GM18520 (cell line): ENCODE data around the gene SOX30.

Source experiments
- ATAC-seq: cut with Tn5 transposase; IDR thresholded peaks from one replicate; pipeline ENCODE4 v1.9.1; 2021; ENCODE audit not compliant: unreplicated experiment

The SOX30 gene

GRCh38 chr5:157610990-157611389, 41.2 kb downstream of the SOX30 start:
- ATAC-seq: no peak

- no peak for ATAC-seq
These were observed 43.2 kb downstream of the SOX30 start for GRCh38 chr5:157608972-157609565.

GRCh38 chr5:157607371-157608161, 44.7 kb downstream of the SOX30 start:
- no peak for ATAC-seq

DNA sequence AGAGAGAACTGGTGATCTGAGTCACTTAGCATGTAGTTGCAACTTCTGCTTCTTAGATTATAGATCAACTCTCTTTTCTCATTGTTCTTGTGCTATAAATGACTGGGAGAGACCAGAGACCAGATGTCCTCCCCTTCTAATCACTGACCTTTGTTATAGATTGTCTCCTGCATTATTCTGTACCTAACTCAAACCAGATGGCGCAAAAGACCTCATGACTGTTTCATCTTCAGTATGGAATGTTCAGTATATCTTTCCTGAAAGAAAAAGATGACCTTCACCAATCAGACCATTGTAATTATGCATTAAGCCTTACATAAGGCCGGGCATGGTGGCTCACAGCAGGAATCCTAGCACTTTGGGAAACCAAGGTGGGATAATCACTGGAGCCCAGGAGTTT, 46.2 kb downstream of the SOX30 start:
- ATAC-seq: no peak

GRCh38 chr5:157603333-157604190, 48.7 kb downstream of the SOX30 start:
- peak; percentile 27 for ATAC-seq

DNA sequence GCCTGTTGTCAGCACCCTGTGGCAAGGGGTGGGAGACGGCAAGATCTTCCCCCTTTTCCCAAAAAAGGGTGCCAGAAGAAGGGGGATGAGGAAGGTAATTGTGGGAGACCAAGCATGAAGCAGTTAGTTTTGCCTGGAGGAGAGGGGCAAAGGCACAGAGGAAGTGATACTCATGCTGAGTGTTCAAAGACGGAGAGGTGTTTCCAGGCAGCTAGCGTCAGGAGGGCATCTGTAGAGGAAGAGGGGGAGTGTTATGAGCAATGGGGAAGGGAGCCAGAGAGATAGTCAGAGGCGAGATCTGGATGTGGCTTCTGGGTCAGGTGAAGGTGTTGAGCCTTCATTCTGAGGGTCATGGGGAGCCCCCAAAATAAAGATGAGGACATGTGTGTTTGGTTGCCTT, 49.7 kb downstream of the SOX30 start:
- no peak for ATAC-seq

DNA sequence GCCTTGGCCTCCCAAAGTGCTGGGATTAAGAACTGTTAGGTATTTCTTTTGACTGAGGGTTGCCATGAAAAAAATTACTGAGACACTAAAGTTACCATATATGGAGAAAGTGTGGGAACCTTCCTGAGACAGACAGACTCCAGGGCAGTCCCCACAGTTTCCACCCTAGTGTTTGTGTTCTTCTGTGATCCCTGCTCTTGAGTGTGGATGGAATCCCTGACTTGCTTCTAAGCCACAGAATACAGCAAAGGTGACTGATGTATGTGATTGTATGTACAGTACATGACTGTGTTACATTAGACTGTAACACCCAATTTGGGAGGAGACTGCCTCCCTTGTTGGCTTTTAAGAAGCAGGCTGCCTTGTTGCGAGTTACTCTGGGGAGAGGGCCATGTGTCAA, 52.0 kb downstream of the SOX30 start:
- no peak for ATAC-seq

DNA sequence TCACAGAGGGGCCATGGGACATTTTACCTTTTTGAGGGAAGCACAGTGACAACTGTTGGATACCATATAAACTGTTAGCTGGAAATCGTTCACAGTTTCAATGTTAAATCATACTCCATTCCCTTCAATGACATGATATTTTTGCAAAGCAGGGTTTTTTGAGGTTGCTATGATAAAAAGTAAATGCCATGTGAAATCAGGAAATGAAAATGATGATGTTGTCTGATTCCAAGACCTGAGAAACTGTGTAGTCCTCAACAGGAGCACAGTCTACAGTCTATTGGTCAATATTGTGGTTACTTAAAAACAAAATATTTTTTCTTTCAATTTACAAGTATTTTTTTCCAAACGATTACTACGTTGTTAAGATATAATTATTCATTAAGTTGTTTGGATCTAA, 52.7 kb downstream of the SOX30 start:
- no peak for ATAC-seq

DNA sequence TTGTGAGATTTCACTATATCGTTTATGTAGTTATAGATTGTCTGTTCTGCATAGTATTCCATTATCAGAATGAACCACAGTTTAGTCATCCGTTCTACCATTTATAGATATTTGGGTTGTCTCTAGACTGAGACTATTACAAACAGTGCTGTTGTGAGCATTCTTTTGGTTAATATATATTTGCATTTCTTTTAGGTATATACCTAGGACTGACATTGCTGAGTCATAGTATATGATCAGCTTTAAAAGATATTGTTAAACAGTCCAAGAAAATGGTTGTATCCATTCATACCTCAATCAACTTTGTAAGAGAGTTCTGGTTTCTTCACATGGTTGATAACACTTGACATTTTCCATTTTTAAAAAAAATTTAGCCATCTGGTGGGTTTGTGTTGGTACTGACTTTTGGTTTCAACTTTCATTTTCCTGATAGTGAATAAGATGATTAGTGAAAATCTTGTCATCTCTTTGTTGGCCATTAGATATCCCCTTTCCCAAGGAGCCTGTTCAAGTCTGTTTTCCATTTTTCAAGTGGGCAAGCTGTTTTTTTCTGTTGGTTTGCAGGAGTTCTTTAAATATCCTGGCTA, 53.8 kb downstream of the SOX30 start:
- ATAC-seq: peak; percentile 39

GRCh38 chr5:157597277-157597676, 55.0 kb downstream of the SOX30 start:
- no peak for ATAC-seq

- peak; percentile 60 for ATAC-seq
These were observed 55.8 kb downstream of the SOX30 start for GRCh38 chr5:157596487-157596886.

GRCh38 chr5:157594675-157595459, 57.4 kb downstream of the SOX30 start:
- no peak for ATAC-seq

DNA sequence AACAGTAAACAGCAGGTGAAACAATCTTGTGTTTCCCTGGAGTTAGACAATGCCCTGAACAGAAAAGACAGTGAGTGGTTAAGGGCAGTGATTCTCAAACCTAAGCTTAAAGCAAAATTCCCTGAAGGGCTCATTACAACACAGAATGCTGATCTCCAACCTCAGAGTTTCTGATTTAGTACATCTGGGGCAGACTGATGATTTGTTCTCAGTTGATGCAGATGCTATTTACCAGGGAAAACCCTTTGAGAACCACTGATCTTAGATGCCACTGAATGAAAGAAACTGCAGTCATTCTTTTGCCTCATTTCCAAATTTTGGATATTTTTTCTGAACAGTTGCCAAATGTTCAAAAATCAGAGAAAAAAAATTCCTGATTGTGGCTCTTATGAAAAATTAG, 58.0 kb downstream of the SOX30 start:
- no peak for ATAC-seq

DNA sequence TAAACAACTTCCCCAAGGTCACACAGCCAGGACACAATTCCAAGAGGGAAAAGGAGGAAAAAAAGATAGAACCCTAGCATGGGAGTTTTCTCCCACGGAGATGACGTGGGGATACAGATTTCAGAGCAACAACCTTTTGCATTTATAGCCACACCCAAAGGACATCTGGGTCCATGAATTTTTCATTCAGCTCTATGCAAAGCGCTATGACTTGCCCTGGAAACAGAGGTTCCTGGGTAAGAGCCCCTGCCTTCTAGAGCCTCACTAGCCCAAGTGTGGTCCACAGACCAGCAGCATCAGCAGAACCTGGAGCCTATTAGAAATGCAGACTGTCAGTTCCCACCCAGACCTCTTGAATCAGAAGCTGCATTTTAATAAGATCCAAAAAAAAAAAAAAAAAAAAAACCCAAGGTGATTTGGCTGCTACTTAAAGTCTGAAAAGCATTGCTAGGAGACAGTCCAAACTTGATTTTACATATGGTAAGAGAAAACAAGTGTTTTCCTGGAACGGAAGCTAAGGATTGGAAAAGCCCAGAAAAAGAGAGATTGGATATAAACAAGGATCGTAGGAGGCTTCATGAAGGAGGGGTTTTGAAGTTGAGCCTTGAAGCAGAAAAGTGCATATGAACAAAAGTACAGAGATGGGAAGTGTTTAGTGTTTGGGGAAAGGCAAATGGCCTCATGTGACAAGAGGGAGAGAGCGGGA, 59.0 kb downstream of the SOX30 start:
- no peak for ATAC-seq

GRCh38 chr5:157592594-157592993, 59.6 kb downstream of the SOX30 start:
- no peak for ATAC-seq

DNA sequence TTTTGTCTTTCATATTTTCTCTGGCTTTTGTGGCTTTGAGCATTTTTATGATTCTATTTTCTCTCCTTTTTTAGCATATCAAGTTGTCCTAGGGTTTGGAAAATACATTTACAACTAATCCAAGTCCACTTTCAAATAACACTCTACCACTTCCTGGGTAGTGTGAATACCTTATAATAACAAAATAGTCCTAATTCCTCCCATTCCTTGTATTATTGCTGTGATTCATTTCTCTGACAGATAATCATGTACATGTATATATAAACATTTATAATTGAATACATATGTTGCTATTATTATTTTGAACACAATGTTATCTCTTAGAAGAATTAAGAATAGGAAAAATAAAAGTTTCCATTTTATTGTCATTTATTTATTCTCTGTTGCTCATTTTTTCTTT, 61.8 kb downstream of the SOX30 start:
- ATAC-seq: no peak

DNA sequence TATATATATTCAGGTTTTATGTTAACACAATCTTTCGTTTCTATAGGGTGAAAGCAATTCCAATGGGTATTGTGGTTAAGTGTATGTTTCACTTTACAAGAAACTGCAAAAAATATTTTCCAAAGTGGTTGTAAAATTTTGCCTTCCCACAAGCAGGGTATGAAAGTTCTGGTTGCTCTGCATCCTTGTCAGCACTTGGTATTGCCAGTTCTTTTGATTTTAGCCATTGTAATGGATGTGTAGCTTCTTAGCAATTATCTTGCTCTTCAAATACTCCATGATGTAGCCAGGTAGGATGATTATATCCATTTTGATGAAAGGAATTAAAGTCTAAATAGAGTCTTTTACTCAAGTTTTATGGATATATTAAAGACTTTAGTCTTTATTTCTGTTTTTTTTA, 67.6 kb downstream of the SOX30 start:
- ATAC-seq: no peak

- no peak for ATAC-seq
These were observed 69.3 kb downstream of the SOX30 start for GRCh38 chr5:157582731-157583620.

GRCh38 chr5:157581901-157582300, 70.3 kb downstream of the SOX30 start:
- ATAC-seq: no peak
